SK-N-MC (cell line): ENCODE data around the gene PRX.

Experiments
- EZH2 ChIP-seq: fragments of 200-600 bp; sonication (generic); IDR thresholded peaks from one replicate; pipeline ENCODE4 v1.6.1; 2017; ENCODE audit warnings: antibody characterized with exemption
- FOXP2 ChIP-seq: optimal IDR thresholded peaks from 2 replicates; pipeline ENCODE3; 2011; ENCODE audit warnings: mild to moderate bottlenecking, moderate library complexity; ENCODE audit not compliant: insufficient read depth; ENCODE audit errors: extremely low read length, control extremely low read depth
- POLR2AphosphoS5 ChIP-seq: IDR thresholded peaks from 2 replicates; pipeline ENCODE4 v1.6.1; 2012; ENCODE audit warnings: mild to moderate bottlenecking, low read depth, low read length, borderline replicate concordance

- TF ChIP-seq EZH2 (no peak), POLR2AphosphoS5 (no peak), FOXP2 (no peak)
These were observed 36.8 kb downstream of the PRX start for GRCh38 chr19:40376286-40376862.
